Heart right ventricle (tissue), 16 donors: ENCODE data around the gene DNAH10. TPM values are rescaled to one million over a fixed set of nuclear protein-coding genes. Genes with fewer than 3 reads are reported as not detected.

Source experiments
- ATAC-seq, 8 donors: fragments of 200-7000 bp; cut with Tn5 transposase; one replicate each; pipeline ENCODE4 v1.9.1; 2020; ENCODE audit warnings: mild to moderate bottlenecking in 8 of 8, moderate library complexity in 8 of 8, moderate number of reproducible peaks in 1 of 8
- DNase-seq, 2 donors: peaks; one replicate each; pipeline ENCODE4 v3.0.0-alpha.2; 2020
- H3K27ac ChIP-seq, 10 donors: fragments of 200-600 bp; sonication (generic) in 2 of 10; one replicate each; pipeline versions ENCODE4 v1.5.0 to v1.8.0; 2020 to 2022; ENCODE audit warnings: mild to moderate bottlenecking in 3 of 10
- H3K27me3 ChIP-seq, 7 donors: fragments of 200-600 bp; one replicate each; pipeline ENCODE4 v1.8.0; 2021 to 2022; ENCODE audit warnings: mild to moderate bottlenecking in 2 of 7
- H3K36me3 ChIP-seq, 9 donors: fragments of 200-600 bp; sonication (generic) in 1 of 9; one replicate each; pipeline versions ENCODE4 v1.5.0 to v1.8.0; 2020 to 2022; ENCODE audit warnings: mild to moderate bottlenecking in 2 of 9
- H3K4me1 ChIP-seq, 9 donors: fragments of 200-600 bp; sonication (generic) in 1 of 9; one replicate each; pipeline versions ENCODE4 v1.5.0 to v1.8.0; 2020 to 2022; ENCODE audit warnings: mild to moderate bottlenecking in 4 of 9
- H3K4me3 ChIP-seq, 10 donors: fragments of 200-600 bp; sonication (generic) in 2 of 10; one replicate each; pipeline versions ENCODE4 v1.5.0 to v1.8.0; 2020 to 2022; ENCODE audit warnings: mild to moderate bottlenecking in 7 of 10, moderate library complexity in 2 of 10
- H3K9me3 ChIP-seq, 11 donors: fragments of 200-600 bp in 10 of 11; sonication (generic) in 2 of 11; one replicate each; pipeline versions ENCODE4 v1.5.0 to v1.8.0; 2013 to 2022; ENCODE audit warnings: mild to moderate bottlenecking in 2 of 11, control low read depth in 1 of 11, moderate library complexity in 1 of 11
- WGBS, 2 donors: extraction: QIAGEN DNeasy Blood & Tissue Kit; methylation state at CpG; one replicate each; pipeline ENCODE4 v1.1.7; 2013; ENCODE audit warnings: inconsistent platforms in 1 of 2; 5-methylcytosine and 5-hydroxymethylcytosine counted together
- intact Hi-C, 10 donors: fragments of 100-400 bp; cut with DNase I; formaldehyde crosslinking; loops; one replicate each; pipeline versions ENCODE4 v1.11.1 to v1.14.2; 2022
- polyA plus RNA-seq, 2 donors: library from polyadenylated mRNA; stranded (reverse); fragments of 200-250 nt; gene quantifications; one replicate each; pipeline ENCODE4 v1.2.3, GENCODE V29; 2013
- total RNA-seq, 10 donors: library from RNA; stranded (reverse); fragmentation: NEBNext Ultra II Directional in 3 of 10; extraction: Animal tissue kit (Norgen Biotek cat#: 25700) in 3 of 10; gene quantifications; one replicate each; pipeline versions ENCODE4 v1.2.1 to v1.2.4, GENCODE V29; 2021 to 2023
- TF ChIP-seq, protein P1 (sequence below), 9 donors: fragments of 200-600 bp; sonication (generic) in 2 of 9; IDR thresholded peaks; one replicate each; pipeline versions ENCODE4 v1.5.0 to v1.8.0; 2021 to 2022; ENCODE audit warnings: antibody characterized with exemption in 9 of 9, mild to moderate bottlenecking in 5 of 9, moderate library complexity in 1 of 9
- donor health status: Arrhythmogenic right ventricular cardiomyopathy.
- donor health status: ischemic (EF 13 %, LVEDD 7.1; RV severe dilation, severe dysfunction).
- donor health status: healthy with polysubstance abuse.
- donor health status: DM: no; HTN: yes; CAD: no.
- donor health status: DM: no; HTN: no; CAD: no.
- donor health status: ischemic (EF 25% LVEDD 6.9; RV normal size, moderate dysfunction).
- donor health status: ischemic (EF 25% LVEDD 5.7; RV mildly dilated, moderate dysfunction).
- donor health status: healthy.
- donor health status: DM: yes; HTN: yes; CAD: no.
- donor health status: Ischemic cardiomyopathy.
- donor health status: ischemic (EF 35%, LVEDD 5.7; RV mildly dilated, moderate dysfunction).
- donor health status: nonischemic (EF 11% LVEDD 7.7; RV severe dilation, severe dysfunction).
- donor health status: DM: yes; HTN: yes; CAD: no.
- donor health status: PGD.
- donor health status: ischemic (EF 29% LVEDD 5.4; RV normal size, mild dysfunction).
- donor health status: nonischemic (EF 23%, LVEDD 6.1; RV moderate dilation, normal function).

The DNAH10 gene
- total and polyA plus RNA-seq, 12 donors, result 0.05 to 0.60 (median 0.09) TPM; not detected in 3

DNA sequence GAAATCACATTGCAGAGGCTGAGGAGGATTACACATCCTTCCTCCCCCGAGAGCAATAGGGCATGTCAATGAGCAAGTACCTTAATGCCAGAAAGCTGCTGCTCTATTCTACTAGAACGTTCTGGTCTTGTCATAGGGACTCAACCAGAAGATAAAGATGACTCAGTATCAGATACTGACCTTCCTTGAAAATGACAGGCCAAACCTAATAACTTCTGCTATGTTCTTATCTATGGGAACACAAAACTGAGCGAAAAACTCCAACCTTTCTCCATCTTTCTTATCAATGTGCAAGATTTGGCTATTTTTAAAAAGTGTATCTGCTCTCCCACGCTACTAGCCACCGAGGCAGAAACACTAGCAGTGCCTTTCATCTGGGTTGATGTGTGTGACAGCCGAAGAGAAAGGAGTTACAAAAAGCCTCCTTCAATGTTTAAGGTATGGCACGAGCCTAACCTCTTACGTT lies 205.1 kb downstream of the DNAH10 start:
- DNase-seq (no peak), ATAC-seq (no peak)
- no peak overlapping the region for H3K4me3 ChIP-seq
- intact Hi-C loops, result no loop called here
- peaks cover 0 to 17% (median 0%) of the 10 kb centered on the region in 9 donors for H3K36me3 ChIP-seq
- 71% methylated on average over 8 of the region's 8 CpGs for WGBS, 2 donors
- no peaks in the 10 kb centered on the region for H3K27me3 ChIP-seq
- TF ChIP-seq, protein P1, sequence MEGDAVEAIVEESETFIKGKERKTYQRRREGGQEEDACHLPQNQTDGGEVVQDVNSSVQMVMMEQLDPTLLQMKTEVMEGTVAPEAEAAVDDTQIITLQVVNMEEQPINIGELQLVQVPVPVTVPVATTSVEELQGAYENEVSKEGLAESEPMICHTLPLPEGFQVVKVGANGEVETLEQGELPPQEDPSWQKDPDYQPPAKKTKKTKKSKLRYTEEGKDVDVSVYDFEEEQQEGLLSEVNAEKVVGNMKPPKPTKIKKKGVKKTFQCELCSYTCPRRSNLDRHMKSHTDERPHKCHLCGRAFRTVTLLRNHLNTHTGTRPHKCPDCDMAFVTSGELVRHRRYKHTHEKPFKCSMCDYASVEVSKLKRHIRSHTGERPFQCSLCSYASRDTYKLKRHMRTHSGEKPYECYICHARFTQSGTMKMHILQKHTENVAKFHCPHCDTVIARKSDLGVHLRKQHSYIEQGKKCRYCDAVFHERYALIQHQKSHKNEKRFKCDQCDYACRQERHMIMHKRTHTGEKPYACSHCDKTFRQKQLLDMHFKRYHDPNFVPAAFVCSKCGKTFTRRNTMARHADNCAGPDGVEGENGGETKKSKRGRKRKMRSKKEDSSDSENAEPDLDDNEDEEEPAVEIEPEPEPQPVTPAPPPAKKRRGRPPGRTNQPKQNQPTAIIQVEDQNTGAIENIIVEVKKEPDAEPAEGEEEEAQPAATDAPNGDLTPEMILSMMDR (IDR thresholded peaks at IDR 0.05), result no peak
- no peaks in the 10 kb centered on the region for H3K9me3 ChIP-seq
- H3K27ac ChIP-seq, result peak overlapping the region in 3 of 10 donors; percentile 37 to 52 (median 38)
- peaks cover 0 to 76% (median 16%) of the 10 kb centered on the region in 9 donors for H3K4me1 ChIP-seq

DNA sequence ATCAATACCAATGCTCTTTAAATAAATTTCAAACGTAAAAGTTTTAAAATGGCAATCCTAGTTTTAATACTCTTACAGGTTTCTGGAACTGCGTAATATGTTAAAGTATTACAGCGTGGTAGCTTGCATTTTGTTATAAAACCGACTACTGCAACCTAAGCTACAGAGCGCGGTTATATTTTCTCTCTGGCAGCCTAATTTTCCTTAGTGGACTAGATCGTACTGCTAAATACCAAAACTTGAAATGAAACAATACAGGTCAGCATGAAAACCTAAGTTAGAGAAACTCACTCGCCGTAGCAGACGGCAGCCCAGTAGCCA lies 209.3 kb downstream of the DNAH10 start:
- TF ChIP-seq, protein P1 (IDR thresholded peaks at IDR 0.05), result no peak
- 27 to 28% methylated on average over 10 of the region's 10 CpGs for WGBS, 2 donors

DNA sequence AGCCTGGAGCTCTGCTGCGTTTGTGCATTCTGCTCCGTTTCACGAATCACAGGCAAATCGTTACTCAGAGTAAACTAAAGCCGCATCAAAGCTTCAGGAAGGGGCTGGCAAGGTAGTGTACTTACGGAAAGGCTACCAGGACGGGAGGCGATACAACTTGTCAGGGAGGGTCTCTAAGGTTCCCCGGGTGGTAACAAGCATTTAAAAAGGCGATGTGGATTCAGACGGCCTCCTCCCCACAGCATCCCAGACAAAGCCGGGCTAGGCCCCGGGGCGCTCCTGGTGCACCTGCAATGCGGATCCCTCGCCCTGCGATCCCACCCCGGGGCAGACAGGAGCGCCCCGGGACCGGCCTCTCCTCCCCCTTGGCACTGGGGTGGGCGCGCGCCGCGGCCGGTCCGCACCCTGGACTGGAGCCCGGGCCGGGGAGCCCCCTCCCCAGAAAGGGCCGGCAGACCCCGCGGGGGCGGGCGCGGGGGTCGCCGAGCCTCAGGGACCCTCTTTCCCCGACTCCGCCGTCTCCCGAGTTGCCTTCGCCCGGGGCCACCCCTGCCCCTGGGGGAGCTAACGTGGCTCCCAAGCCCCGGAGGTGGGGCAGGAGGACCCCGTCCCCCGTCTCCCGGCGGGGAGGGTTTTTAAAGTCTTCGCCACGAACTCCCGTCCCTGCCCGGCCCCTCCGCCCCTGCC lies 209.8 kb downstream of the DNAH10 start:
- TF ChIP-seq, protein P1 (IDR thresholded peaks at IDR 0.05), result no peak
- intact Hi-C loops, result loop anchor here in 1 of 10 donors (10.0 kb wide), 1 partner anchor 257 kb away; the partner anchor contains the start of gene ATP6V0A2

More for the DNA sequence above, 209.3 kb downstream of the DNAH10 start:
- no peak for ATAC-seq
- Histone ChIP-seq H3K27me3 (no peaks in the 10 kb centered on the region), H3K4me3 (peak overlapping the region; percentile 73 to 98 (median 94)), H3K27ac (peak overlapping the region; percentile 92 to 98 (median 94)), H3K4me1 (peaks cover 0 to 72% (median 23%) of the 10 kb centered on the region in 9 donors), H3K36me3 (peaks cover 0 to 23% (median 0%) of the 10 kb centered on the region in 9 donors), H3K9me3 (no peaks in the 10 kb centered on the region)
- DNase-seq, result no peak
- intact Hi-C loops, result loop anchor here in 1 of 10 donors (10.0 kb wide), 1 partner anchor 257 kb away; the partner anchor contains the start of gene ATP6V0A2

DNA sequence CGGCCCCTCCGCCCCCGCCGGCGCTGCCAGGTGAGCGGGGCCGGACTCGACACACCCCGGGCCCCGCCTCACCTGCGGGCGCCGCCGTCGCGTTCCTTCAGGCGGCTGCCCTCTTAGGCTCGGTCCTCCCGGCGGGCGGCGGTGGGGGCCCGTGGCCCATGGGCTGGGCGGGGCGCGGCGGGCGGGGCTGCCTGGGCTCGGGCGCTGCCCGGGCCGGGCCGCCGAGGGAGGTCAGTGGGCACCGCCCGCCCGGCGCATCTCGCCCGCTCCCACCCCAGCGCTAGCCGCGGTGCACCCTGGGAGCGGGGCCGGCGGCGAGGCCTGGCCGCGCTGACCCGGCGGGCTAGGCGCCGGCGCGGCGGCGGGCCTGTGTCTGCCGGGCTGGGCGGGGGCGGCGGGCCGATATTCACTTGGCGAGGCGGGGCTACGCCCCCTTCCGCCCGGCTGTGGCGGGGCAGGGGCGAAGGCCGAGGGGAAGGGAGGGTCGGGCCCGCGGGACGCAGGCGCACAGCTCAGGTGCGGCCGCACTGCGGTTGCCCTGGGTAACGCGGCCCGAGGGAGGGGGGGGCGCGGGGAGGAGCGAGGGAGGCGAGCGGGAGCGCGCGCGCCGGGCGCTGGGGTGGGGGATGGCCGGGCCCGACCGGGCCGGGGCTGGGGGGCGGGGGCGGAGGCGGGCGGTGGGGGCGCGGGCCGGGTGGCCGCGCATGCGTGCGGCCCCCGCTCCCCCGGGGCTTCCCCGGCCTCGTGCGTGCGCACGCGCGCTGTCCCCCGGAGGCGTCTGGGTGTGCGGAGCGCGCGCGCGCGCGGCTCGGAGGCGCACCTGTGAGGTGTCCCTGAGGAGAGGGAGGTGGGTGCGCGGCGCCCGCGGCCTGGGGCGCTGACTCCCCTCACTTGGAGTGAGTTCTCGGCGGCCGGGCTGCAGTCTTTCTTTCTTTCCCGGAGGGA lies 210.6 kb downstream of the DNAH10 start, which contains the start of the genes CCDC92 and ZNF664:
CCDC92 (minus strand) TSS at position 375 of the 945 bp plus-strand sequence. CDS start 28,526 bp downstream, outside the sequence.
ZNF664 (plus strand) TSS at position 759 of the 945 bp plus-strand sequence. CDS start 38,930 bp downstream, outside the sequence.
- TF ChIP-seq, protein P1 (IDR thresholded peaks at IDR 0.05), result peak in 4 of 9 donors; percentile 14 to 34 (median 19)
- WGBS, 2 donors, result 0 to 1% methylated on average over 46 to 138 of the region's 138 CpGs
- peaks cover 0 to 29% (median 0%) of the 10 kb centered on the region in 9 donors for H3K36me3 ChIP-seq
- no peaks in the 10 kb centered on the region for H3K27me3 ChIP-seq
- peaks cover 0 to 59% (median 23%) of the 10 kb centered on the region in 9 donors for H3K4me1 ChIP-seq
- ATAC-seq, result peak; percentile 91 to 96 (median 94)
- peak; percentile 92 to 95 for DNase-seq
- intact Hi-C loops, result loop anchor here in 1 of 10 donors (10.0 kb wide), 1 partner anchor 258 kb away; the partner anchor contains the start of gene ATP6V0A2
- H3K9me3 ChIP-seq, result no peaks in the 10 kb centered on the region
- H3K27ac ChIP-seq, result peak within 1 kb of the TSS; percentile 92 to 98 (median 94)
- H3K4me3 ChIP-seq, result peak within 1 kb of the TSS; percentile 73 to 98 (median 94)

More for the DNA sequence above, 209.8 kb downstream of the DNAH10 start:
- Histone ChIP-seq H3K4me3 (peak overlapping the region; percentile 73 to 98 (median 94)), H3K36me3 (peaks cover 0 to 26% (median 0%) of the 10 kb centered on the region in 9 donors), H3K27ac (peak overlapping the region; percentile 92 to 98 (median 94)), H3K27me3 (no peaks in the 10 kb centered on the region), H3K9me3 (no peaks in the 10 kb centered on the region), H3K4me1 (peaks cover 0 to 67% (median 23%) of the 10 kb centered on the region in 9 donors)
- 0 to 1% methylated on average over 52 to 54 of the region's 55 CpGs for WGBS, 2 donors
- ATAC-seq (peak in 4 of 8 donors; percentile 7 to 39 (median 20)), DNase-seq (peak; percentile 23 to 38)
